ENCODE measurements around the gene RPS4Y2. TPM values are rescaled to one million over a fixed set of nuclear protein-coding genes. Genes with fewer than 3 reads are reported as not detected.

RPS4Y2 gene
- not detected for polyA plus RNA-seq (2012; ENCODE audit: insufficient read depth, insufficient read length)

GRCh38 chrY:20755808-20756207 lies at the start of gene RPS4Y2:
TSS of gene RPS4Y2 (plus strand) at chrY:20756108. CDS start at chrY:20756164, 56 bp downstream.
- H3K4me3 ChIP-seq (ENCODE audit: low read length) = no peak within 1 kb of the TSS
- DNase-seq (ENCODE audit: low read depth, low spot score) = no peak

GRCh38 chrY:20714391-20714790 lies 41.5 kb upstream of the RPS4Y2 start:
- no peak for DNase-seq (ENCODE audit: low read depth, low spot score)
- no peak overlapping the region for H3K4me3 ChIP-seq (ENCODE audit: low read length)

GRCh38 chrY:20726184-20726907 lies 29.6 kb upstream of the RPS4Y2 start:
- H3K4me3 ChIP-seq (ENCODE audit: low read length) = no peak overlapping the region
- no peak for DNase-seq (ENCODE audit: low read depth, low spot score)

- DNase-seq (ENCODE audit: low read depth, low spot score) = no peak
Observed at GRCh38 chrY:20735200-20735599, 20.7 kb upstream of the RPS4Y2 start.

GRCh38 chrY:20739806-20740205 lies 16.1 kb upstream of the RPS4Y2 start:
- DNase-seq (ENCODE audit: low read depth, low spot score) = no peak
- no peak overlapping the region for H3K4me3 ChIP-seq (ENCODE audit: low read length)

More at GRCh38 chrY:20735200-20735599, 20.7 kb upstream of the RPS4Y2 start:
- H3K4me3 ChIP-seq (ENCODE audit: low read length) = no peak overlapping the region

- H3K4me3 ChIP-seq (ENCODE audit: low read length) = no peak overlapping the region
- no peak for DNase-seq (ENCODE audit: low read depth, low spot score)
Observed at GRCh38 chrY:20740609-20741008, 15.3 kb upstream of the RPS4Y2 start.

- DNase-seq (ENCODE audit: low read depth, low spot score) = no peak
- no peak overlapping the region for H3K4me3 ChIP-seq (ENCODE audit: low read length)
Observed at GRCh38 chrY:20745060-20745459, 10.8 kb upstream of the RPS4Y2 start.

- DNase-seq (ENCODE audit: low read depth, low spot score) = peak; percentile 47
- no peak overlapping the region for H3K4me3 ChIP-seq (ENCODE audit: low read length)
Observed at GRCh38 chrY:20746919-20747318, 9.0 kb upstream of the RPS4Y2 start.

GRCh38 chrY:20763869-20764268 lies 8.0 kb downstream of the RPS4Y2 start:
- DNase-seq (ENCODE audit: low read depth, low spot score) = no peak
- no peak overlapping the region for H3K4me3 ChIP-seq (ENCODE audit: low read length)

GRCh38 chrY:20765117-20765516 lies 9.2 kb downstream of the RPS4Y2 start:
- DNase-seq (ENCODE audit: low read depth, low spot score) = no peak
- H3K4me3 ChIP-seq (ENCODE audit: low read length) = no peak overlapping the region

GRCh38 chrY:20770755-20771154 lies 14.8 kb downstream of the RPS4Y2 start:
- DNase-seq (ENCODE audit: low read depth, low spot score) = no peak
- H3K4me3 ChIP-seq (ENCODE audit: low read length) = no peak overlapping the region

- DNase-seq (ENCODE audit: low read depth, low spot score) = peak; percentile 48
- no peak overlapping the region for H3K4me3 ChIP-seq (ENCODE audit: low read length)
Observed at GRCh38 chrY:20776104-20776503, 20.2 kb downstream of the RPS4Y2 start.

- DNase-seq (ENCODE audit: low read depth, low spot score) = no peak
Observed at GRCh38 chrY:20780104-20780654, 24.3 kb downstream of the RPS4Y2 start.

GRCh38 chrY:20780776-20781175 lies 24.9 kb downstream of the RPS4Y2 start:
- DNase-seq (ENCODE audit: low read depth, low spot score) = no peak
- no peak overlapping the region for H3K4me3 ChIP-seq (ENCODE audit: low read length)

More at GRCh38 chrY:20780104-20780654, 24.3 kb downstream of the RPS4Y2 start:
- no peak overlapping the region for H3K4me3 ChIP-seq (ENCODE audit: low read length)

- H3K4me3 ChIP-seq (ENCODE audit: low read length) = no peak overlapping the region
- DNase-seq (ENCODE audit: low read depth, low spot score) = no peak
Observed at GRCh38 chrY:20781408-20781807, 25.5 kb downstream of the RPS4Y2 start.

GRCh38 chrY:20784965-20785364 lies 29.1 kb downstream of the RPS4Y2 start:
- DNase-seq (ENCODE audit: low read depth, low spot score) = peak; percentile 60
- H3K4me3 ChIP-seq (ENCODE audit: low read length) = no peak overlapping the region

- H3K4me3 ChIP-seq (ENCODE audit: low read length) = no peak overlapping the region
- DNase-seq (ENCODE audit: low read depth, low spot score) = no peak
Observed at GRCh38 chrY:20787076-20787475, 31.2 kb downstream of the RPS4Y2 start.

- no peak overlapping the region for H3K4me3 ChIP-seq (ENCODE audit: low read length)
- no peak for DNase-seq (ENCODE audit: low read depth, low spot score)
Observed at GRCh38 chrY:20798351-20799049, 42.6 kb downstream of the RPS4Y2 start.

GRCh38 chrY:20802659-20803058 lies 46.8 kb downstream of the RPS4Y2 start:
- no peak for DNase-seq (ENCODE audit: low read depth, low spot score)
- no peak overlapping the region for H3K4me3 ChIP-seq (ENCODE audit: low read length)

GRCh38 chrY:20806243-20806642 lies 50.3 kb downstream of the RPS4Y2 start:
- no peak overlapping the region for H3K4me3 ChIP-seq (ENCODE audit: low read length)
- no peak for DNase-seq (ENCODE audit: low read depth, low spot score)

Measured in Jurkat, Clone E6-1 (cell line).